IMR-90 (cell line): Measurements from ENCODE around the gene RFPL3. TPM values are rescaled to one million over a fixed set of nuclear protein-coding genes. Genes with fewer than 3 reads are reported as not detected.

ENCODE experiments used
- ATAC-seq: fragments of 200-7000 bp; cut with Tn5 transposase; 2 replicates; pipeline ENCODE4 v1.9.1; 2020; ENCODE audit warnings: low read depth, mild to moderate bottlenecking, moderate library complexity
- BruUV-seq: library from RNA; stranded (reverse); fragments of 400-500 nt; replicated peaks from 2 replicates; lab custom pipeline; 2021; lab: Mats Ljungman, UMichigan
- CTCF ChIA-PET: fragments of 300-600 bp; formaldehyde crosslinking; extraction: SDS; loops from one replicate; lab custom pipeline; 2021; ENCODE audit warnings: antibody characterized with exemption; lab: Yijun Ruan, JAX
- POLR2A ChIA-PET: fragments of 300-600 bp; sonication (Branson Sonifier 250); formaldehyde crosslinking; loops from one replicate; lab custom pipeline; 2022; ENCODE audit warnings: antibody characterized with exemption; ENCODE audit not compliant: unreplicated experiment; lab: Charles Lee
- DNase-seq: peaks from one replicate; pipeline ENCODE4 v3.0.0; 2013
- H2AFZ ChIP-seq: replicated peaks from 2 replicates; pipeline ENCODE3; 2013; ENCODE audit warnings: low read length, mild to moderate bottlenecking; ENCODE audit not compliant: poor library complexity
- H2AK5ac ChIP-seq: 2 replicates; pipeline ENCODE4 v1.6.1; 2013; ENCODE audit warnings: low read depth, low read length, inconsistent platforms
- H2AK9ac ChIP-seq: replicated peaks from 2 replicates; pipeline ENCODE3; 2013; ENCODE audit warnings: mild to moderate bottlenecking, low read depth, low read length, moderate library complexity; ENCODE audit not compliant: poor library complexity
- H2BK120ac ChIP-seq: 2 replicates; pipeline ENCODE4 v1.6.1; 2013; ENCODE audit warnings: low read depth, low read length, inconsistent platforms
- H2BK15ac ChIP-seq: 3 replicates; pipeline ENCODE4 v1.6.1; 2013; ENCODE audit warnings: low read depth, low read length, inconsistent platforms
- H2BK20ac ChIP-seq: 2 replicates; pipeline ENCODE4 v1.6.1; 2013; ENCODE audit warnings: low read depth, mild to moderate bottlenecking, inconsistent platforms, low read length, moderate library complexity
- H2BK5ac ChIP-seq: 2 replicates; pipeline ENCODE4 v1.6.1; 2013; ENCODE audit warnings: mild to moderate bottlenecking, low read depth, low read length, inconsistent platforms; ENCODE audit not compliant: poor library complexity, severe bottlenecking
- H3K14ac ChIP-seq: replicated peaks from 2 replicates; pipeline ENCODE4 v1.6.1; 2013; ENCODE audit warnings: low read depth, low read length, inconsistent platforms
- H3K18ac ChIP-seq: 2 replicates; pipeline ENCODE4 v1.6.1; 2013; ENCODE audit warnings: low read depth, low read length, control low read depth
- H3K23ac ChIP-seq: 2 replicates; pipeline ENCODE4 v1.6.1; 2013; ENCODE audit warnings: low read depth, low read length, inconsistent platforms
- H3K27ac ChIP-seq: 2 replicates; pipeline ENCODE4 v1.5.1; 2013; ENCODE audit warnings: mild to moderate bottlenecking, control low read depth, low read length; ENCODE audit not compliant: insufficient read depth
- H3K27me3 ChIP-seq: 2 replicates; pipeline ENCODE4 v1.6.1; 2013; ENCODE audit warnings: low read length; ENCODE audit not compliant: control insufficient read depth, insufficient read depth
- H3K36me3 ChIP-seq: 2 replicates; pipeline ENCODE4 v1.6.1; 2013; ENCODE audit warnings: low read length, mixed read lengths; ENCODE audit not compliant: control insufficient read depth, insufficient read depth
- H3K4ac ChIP-seq: 2 replicates; pipeline ENCODE4 v1.6.1; 2013; ENCODE audit warnings: low read depth, low read length, inconsistent platforms
- H3K4me1 ChIP-seq: 2 replicates; pipeline ENCODE4 v1.6.1; 2013; ENCODE audit warnings: low read length, mixed read lengths; ENCODE audit not compliant: control insufficient read depth, insufficient read depth
- H3K4me2 ChIP-seq: 2 replicates; pipeline ENCODE4 v1.6.1; 2013; ENCODE audit warnings: low read depth, mild to moderate bottlenecking, control low read depth, low read length, moderate library complexity
- H3K4me3 ChIP-seq: 2 replicates; pipeline ENCODE4 v1.5.1; 2013; ENCODE audit warnings: low read depth, mild to moderate bottlenecking, control low read depth, low read length, moderate library complexity; ENCODE audit not compliant: insufficient read depth
- H3K56ac ChIP-seq: 2 replicates; pipeline ENCODE4 v1.6.1; 2013; ENCODE audit warnings: low read length, inconsistent platforms; ENCODE audit not compliant: insufficient read depth; ENCODE audit errors: extremely low read depth
- H3K79me1 ChIP-seq, 2 experiments: 2 replicates each; pipeline ENCODE4 v1.6.1; 2013; ENCODE audit warnings: low read length in 2 of 2, inconsistent platforms in 1 of 2, low read depth in 1 of 2
- H3K9ac ChIP-seq: 2 replicates; pipeline ENCODE4 v1.6.1; 2013; ENCODE audit warnings: low read depth, low read length, control low read depth
- H3K9me1 ChIP-seq: 2 replicates; pipeline ENCODE4 v1.6.1; 2013; ENCODE audit warnings: low read length, inconsistent platforms; ENCODE audit not compliant: insufficient read depth
- H3K9me3 ChIP-seq: 2 replicates; pipeline ENCODE4 v1.6.1; 2013; ENCODE audit warnings: low read length; ENCODE audit not compliant: control insufficient read depth, insufficient read depth
- H4K20me1 ChIP-seq: 2 replicates; pipeline ENCODE4 v1.6.1; 2013; ENCODE audit warnings: low read length, inconsistent platforms; ENCODE audit not compliant: insufficient read depth
- H4K5ac ChIP-seq: 2 replicates; pipeline ENCODE4 v1.6.1; 2013; ENCODE audit warnings: mild to moderate bottlenecking, low read depth, low read length, control low read depth
- H4K8ac ChIP-seq, 2 experiments: 2 replicates each; pipeline ENCODE4 v1.6.1; 2013; ENCODE audit warnings: low read depth in 2 of 2, low read length in 2 of 2, control low read depth in 1 of 2, inconsistent platforms in 1 of 2
- H4K91ac ChIP-seq: 2 replicates; pipeline ENCODE4 v1.6.1; 2013; ENCODE audit warnings: low read depth, low read length, inconsistent platforms; ENCODE audit not compliant: insufficient read depth
- BHLHE40 ChIP-seq: fragments of 150-350 bp; IDR thresholded peaks from 2 replicates; pipeline ENCODE4 v1.6.1; 2016; ENCODE audit warnings: mild to moderate bottlenecking, low read depth, low read length
- CEBPB ChIP-seq: IDR thresholded peaks from 2 replicates; pipeline ENCODE4 v1.6.1; 2012; ENCODE audit warnings: low read depth, low read length, improper control_type of control experiment
- CHD1 ChIP-seq: IDR thresholded peaks from 2 replicates; pipeline ENCODE4 v1.6.1; 2012; ENCODE audit warnings: low read depth, low read length, improper control_type of control experiment
- MAFK ChIP-seq: IDR thresholded peaks from 2 replicates; pipeline ENCODE4 v1.6.1; 2012; ENCODE audit warnings: low read depth, low read length, improper control_type of control experiment
- MAZ ChIP-seq: IDR thresholded peaks from 2 replicates; pipeline ENCODE4 v1.6.1; 2012; ENCODE audit warnings: low read depth, mild to moderate bottlenecking, low read length, improper control_type of control experiment, moderate library complexity, borderline replicate concordance
- POLR2A ChIP-seq: IDR thresholded peaks from 2 replicates; pipeline ENCODE4 v1.6.1; 2012; ENCODE audit warnings: mild to moderate bottlenecking, low read depth, low read length
- RAD21 ChIP-seq: IDR thresholded peaks from 2 replicates; pipeline ENCODE4 v1.6.1; 2012; ENCODE audit warnings: low read length, improper control_type of control experiment
- RFX5 ChIP-seq: IDR thresholded peaks from 2 replicates; pipeline ENCODE4 v1.8.0; 2012; ENCODE audit warnings: low read depth, mild to moderate bottlenecking, low read length, moderate library complexity
- WGBS, 2 experiments: methylation state at CpG; one replicate each; pipeline versions ENCODE4 v1.1.5 to v1.1.7; 2013; ENCODE audit warnings: missing lambda C conversion rate in 2 of 2; ENCODE audit not compliant: insufficient read length in 1 of 2; ENCODE audit errors: extremely low coverage in 2 of 2; 5-methylcytosine and 5-hydroxymethylcytosine counted together
- dilution Hi-C: fragments of 300-500 bp; cut with HindIII; formaldehyde crosslinking; loops from one replicate; pipeline ENCODE4 v1.14.3; 2018; ENCODE audit warnings: low sequenced_read_pairs; ENCODE audit not compliant: unreplicated experiment
- in situ Hi-C: fragments of 300-500 bp; cut with MboI; formaldehyde crosslinking; loops from 3 replicates; pipeline ENCODE4 v1.14.3; 2019; ENCODE audit warnings: low sequenced_read_pairs, inconsistent platforms, mixed read lengths
- intact Hi-C: fragments of 100-400 bp; cut with micrococcal nuclease; formaldehyde crosslinking; loops from 2 replicates; pipeline ENCODE4 v1.10.0; 2022
- polyA plus RNA-seq, 3 experiments: library from polyadenylated mRNA; depleted of rRNA; stranded (reverse); fragments of >200 nt; gene quantifications; 2 replicates each; pipeline ENCODE4 v1.2.3, GENCODE V29; 2012; ENCODE audit warnings: low replicate concordance in 1 of 3
- total RNA-seq: library from RNA; depleted of rRNA; stranded (reverse); fragments of >200 nt; gene quantifications from 2 replicates; pipeline ENCODE4 v1.2.3, GENCODE V29; 2012
- TF ChIP-seq, protein P1 (sequence below): fragments of 150-350 bp; IDR thresholded peaks from 2 replicates; pipeline ENCODE4 v1.6.1; 2017; ENCODE audit warnings: mild to moderate bottlenecking, antibody characterized with exemption, low read length, low read depth
- TF ChIP-seq, protein P2 (sequence below): conservative IDR thresholded peaks from 2 replicates; pipeline ENCODE4 v1.5.1; 2012; ENCODE audit warnings: mild to moderate bottlenecking, low read depth, low read length, improper control_type of control experiment

Gene RFPL3
- total and polyA plus RNA-seq, 2 of the 4 experiments (the other 2 are of a cell fraction): not detected

DNA sequence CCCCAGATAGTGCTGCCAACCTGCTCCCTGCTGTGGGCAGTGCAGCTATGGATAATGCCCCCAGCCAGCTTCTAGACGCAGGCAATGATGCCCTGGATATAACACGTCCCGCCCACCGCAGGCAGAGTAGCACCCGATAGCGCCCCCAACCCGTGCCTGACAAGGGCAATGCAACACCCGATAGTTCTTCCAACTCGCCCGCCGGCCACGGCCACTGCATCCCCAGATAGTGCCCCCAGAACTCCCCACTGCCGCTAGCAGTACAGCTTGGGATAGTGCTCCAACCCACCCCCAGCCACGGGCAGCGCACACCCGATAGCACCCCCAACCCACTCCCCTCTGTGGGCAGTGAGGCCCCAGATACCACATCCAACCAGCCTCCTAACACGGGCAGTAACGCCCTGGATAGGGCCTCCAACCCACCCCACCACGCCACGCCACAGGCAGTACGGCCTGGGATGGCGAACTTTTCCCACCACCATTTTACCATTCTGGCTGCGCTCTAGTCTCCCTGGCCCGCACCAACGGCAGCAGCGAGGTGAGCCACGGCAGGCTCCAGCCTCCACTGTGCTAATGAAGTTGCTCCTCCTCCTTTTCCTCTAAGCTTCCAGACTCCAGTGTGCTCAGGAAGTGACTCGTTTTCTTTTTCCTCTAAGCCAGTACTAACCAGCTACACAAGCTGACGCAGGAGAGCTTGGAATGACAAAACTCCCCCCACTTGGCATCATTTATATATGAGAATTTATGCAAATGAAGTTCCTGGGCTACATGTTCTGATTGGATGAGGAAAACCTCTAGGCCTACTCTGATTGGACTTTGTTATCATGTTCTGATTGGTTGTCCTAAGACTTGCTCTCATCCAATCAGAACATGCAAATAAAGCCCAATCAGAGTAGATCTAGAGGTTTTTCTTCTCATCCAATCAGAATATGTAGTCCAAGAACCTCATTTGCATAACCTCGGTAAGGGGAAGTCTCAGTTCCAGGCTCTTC, 3.0 kb upstream of the RFPL3 start:
- no peak overlapping the region for H3K4ac ChIP-seq
- H2AK9ac ChIP-seq: no peak overlapping the region
- no peak overlapping the region for H2BK5ac ChIP-seq
- H3K4me2 ChIP-seq: no peak overlapping the region
- no peak overlapping the region for H3K4me3 ChIP-seq
- no peak overlapping the region for H2BK120ac ChIP-seq
- H3K9ac ChIP-seq: no peak overlapping the region
- in situ Hi-C loops (no loop called here), dilution Hi-C loops (no loop called here), intact Hi-C loops (no loop called here)
- DNase-seq: peak; percentile 67
- no peak overlapping the region for H3K23ac ChIP-seq
- H3K27ac ChIP-seq: no peak overlapping the region
- H3K14ac ChIP-seq: no peak overlapping the region
- no peak overlapping the region for H2BK20ac ChIP-seq
- no peak overlapping the region for H2AK5ac ChIP-seq
- no TSS peak for BruUV-seq
- no peak overlapping the region for H4K91ac ChIP-seq
- no peaks in the 10 kb centered on the region for H3K9me3 ChIP-seq
- TF ChIP-seq CEBPB: no peak
- TF ChIP-seq RAD21: no peak
- no peak for TF ChIP-seq RFX5
- TF ChIP-seq POLR2A: no peak
- TF ChIP-seq, protein P1, sequence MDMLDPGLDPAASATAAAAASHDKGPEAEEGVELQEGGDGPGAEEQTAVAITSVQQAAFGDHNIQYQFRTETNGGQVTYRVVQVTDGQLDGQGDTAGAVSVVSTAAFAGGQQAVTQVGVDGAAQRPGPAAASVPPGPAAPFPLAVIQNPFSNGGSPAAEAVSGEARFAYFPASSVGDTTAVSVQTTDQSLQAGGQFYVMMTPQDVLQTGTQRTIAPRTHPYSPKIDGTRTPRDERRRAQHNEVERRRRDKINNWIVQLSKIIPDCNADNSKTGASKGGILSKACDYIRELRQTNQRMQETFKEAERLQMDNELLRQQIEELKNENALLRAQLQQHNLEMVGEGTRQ: no peak
- TF ChIP-seq, protein P2, sequence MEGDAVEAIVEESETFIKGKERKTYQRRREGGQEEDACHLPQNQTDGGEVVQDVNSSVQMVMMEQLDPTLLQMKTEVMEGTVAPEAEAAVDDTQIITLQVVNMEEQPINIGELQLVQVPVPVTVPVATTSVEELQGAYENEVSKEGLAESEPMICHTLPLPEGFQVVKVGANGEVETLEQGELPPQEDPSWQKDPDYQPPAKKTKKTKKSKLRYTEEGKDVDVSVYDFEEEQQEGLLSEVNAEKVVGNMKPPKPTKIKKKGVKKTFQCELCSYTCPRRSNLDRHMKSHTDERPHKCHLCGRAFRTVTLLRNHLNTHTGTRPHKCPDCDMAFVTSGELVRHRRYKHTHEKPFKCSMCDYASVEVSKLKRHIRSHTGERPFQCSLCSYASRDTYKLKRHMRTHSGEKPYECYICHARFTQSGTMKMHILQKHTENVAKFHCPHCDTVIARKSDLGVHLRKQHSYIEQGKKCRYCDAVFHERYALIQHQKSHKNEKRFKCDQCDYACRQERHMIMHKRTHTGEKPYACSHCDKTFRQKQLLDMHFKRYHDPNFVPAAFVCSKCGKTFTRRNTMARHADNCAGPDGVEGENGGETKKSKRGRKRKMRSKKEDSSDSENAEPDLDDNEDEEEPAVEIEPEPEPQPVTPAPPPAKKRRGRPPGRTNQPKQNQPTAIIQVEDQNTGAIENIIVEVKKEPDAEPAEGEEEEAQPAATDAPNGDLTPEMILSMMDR: no peak
- TF ChIP-seq CHD1: no peak
- TF ChIP-seq BHLHE40: no peak
- TF ChIP-seq MAFK: no peak
- TF ChIP-seq MAZ: no peak
- no peak overlapping the region for H4K5ac ChIP-seq
- H3K9me1 ChIP-seq: no peaks in the 10 kb centered on the region
- peak overlapping the region; percentile 43 for H2AFZ ChIP-seq
- no peaks in the 10 kb centered on the region for H3K36me3 ChIP-seq
- no peaks in the 10 kb centered on the region for H4K20me1 ChIP-seq
- no peaks in the 10 kb centered on the region for H3K4me1 ChIP-seq
- no peak overlapping the region for H2BK15ac ChIP-seq
- no peak for ATAC-seq
- no peak overlapping the region for H3K18ac ChIP-seq
- ChIA-PET POLR2A (no interaction called here), CTCF (no interaction called here)
- H3K27me3 ChIP-seq: 0 out of 2 replicates have a peak, but pooled peaks cover 2% of the 10 kb centered on the region
- H3K79me1 ChIP-seq: no peaks in the 10 kb centered on the region
- 96% methylated on average over 9 of the region's 30 CpGs; no CpG with 5 or more reads in 1 of the 2 experiments for WGBS, 2 experiments
- H3K56ac ChIP-seq: no peak overlapping the region
- no peak overlapping the region for H4K8ac ChIP-seq
